Ishikawa (cell line): ENCODE measurements around the gene GNA14.

Experiments used
- CEBPB ChIP-seq: IDR thresholded peaks from 2 replicates; pipeline ENCODE4 v1.6.1; 2012
- CREB1 ChIP-seq: IDR thresholded peaks from 2 replicates; pipeline ENCODE4 v1.6.1; 2012; ENCODE audit warnings: low read depth
- EGR1 ChIP-seq: IDR thresholded peaks from 2 replicates; pipeline ENCODE4 v1.6.1; 2012
- EP300 ChIP-seq: IDR thresholded peaks from 2 replicates; pipeline ENCODE4 v1.6.1; 2012; ENCODE audit warnings: borderline replicate concordance
- NFIC ChIP-seq: IDR thresholded peaks from 2 replicates; pipeline ENCODE4 v1.6.1; 2012
- TAF1 ChIP-seq: IDR thresholded peaks from 2 replicates; pipeline ENCODE4 v1.6.1; 2012; ENCODE audit warnings: low read depth, mild to moderate bottlenecking
- TCF12 ChIP-seq: IDR thresholded peaks from 2 replicates; pipeline ENCODE4 v1.6.1; 2012; ENCODE audit warnings: low read depth
- TEAD4 ChIP-seq: IDR thresholded peaks from 2 replicates; pipeline ENCODE4 v1.6.1; 2012
- TF ChIP-seq, protein P1 (sequence below): IDR thresholded peaks from 2 replicates; pipeline ENCODE4 v1.6.1; 2012
- TF ChIP-seq, protein P2 (sequence below): IDR thresholded peaks from 2 replicates; pipeline ENCODE4 v1.6.1; 2012

DNA sequence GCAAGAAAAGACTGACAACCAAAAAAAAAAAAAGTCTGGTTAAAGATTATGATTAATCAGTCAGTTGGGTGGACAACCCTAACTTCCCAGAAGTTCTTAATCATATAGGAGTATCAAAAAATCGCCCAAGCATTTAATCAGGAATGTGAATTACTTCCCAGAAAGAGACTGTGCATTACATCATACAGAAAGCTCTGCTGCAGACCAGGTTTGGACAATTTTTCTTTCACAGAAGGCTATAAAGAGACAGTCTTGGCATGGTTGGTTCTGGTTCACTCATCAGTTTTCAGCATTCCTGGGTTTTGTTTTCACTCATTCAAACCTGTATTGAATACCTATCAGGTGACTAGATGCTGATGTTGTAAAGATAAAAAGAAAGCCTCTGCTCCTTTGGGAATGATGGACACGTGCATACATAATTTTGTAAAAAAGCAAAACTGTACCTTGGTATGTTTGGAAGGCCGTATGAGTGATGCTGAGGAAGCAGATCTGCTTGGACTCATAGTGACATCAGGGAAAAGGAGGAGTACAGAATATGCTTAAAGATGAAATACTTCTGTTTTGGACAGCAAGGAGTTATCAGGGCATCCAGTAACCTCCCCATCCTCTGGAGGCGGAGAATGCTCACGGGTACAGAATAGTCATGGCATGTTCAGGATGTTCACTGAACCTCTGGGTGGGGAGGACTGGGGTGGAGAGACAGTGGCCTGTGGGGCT, 178.4 kb downstream of the GNA14 start:
- TF ChIP-seq EP300, result no peak
- TF ChIP-seq EGR1, result no peak
- no peak for TF ChIP-seq CEBPB
- no peak for TF ChIP-seq TAF1
- TF ChIP-seq, protein P1, sequence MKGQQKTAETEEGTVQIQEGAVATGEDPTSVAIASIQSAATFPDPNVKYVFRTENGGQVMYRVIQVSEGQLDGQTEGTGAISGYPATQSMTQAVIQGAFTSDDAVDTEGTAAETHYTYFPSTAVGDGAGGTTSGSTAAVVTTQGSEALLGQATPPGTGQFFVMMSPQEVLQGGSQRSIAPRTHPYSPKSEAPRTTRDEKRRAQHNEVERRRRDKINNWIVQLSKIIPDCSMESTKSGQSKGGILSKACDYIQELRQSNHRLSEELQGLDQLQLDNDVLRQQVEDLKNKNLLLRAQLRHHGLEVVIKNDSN, result no peak
- no peak for TF ChIP-seq NFIC
- TF ChIP-seq, protein P2, sequence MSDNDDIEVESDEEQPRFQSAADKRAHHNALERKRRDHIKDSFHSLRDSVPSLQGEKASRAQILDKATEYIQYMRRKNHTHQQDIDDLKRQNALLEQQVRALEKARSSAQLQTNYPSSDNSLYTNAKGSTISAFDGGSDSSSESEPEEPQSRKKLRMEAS, result no peak
- TF ChIP-seq TEAD4, result no peak
- no peak for TF ChIP-seq TCF12
- TF ChIP-seq CREB1, result no peak
